GM12878 (cell line): ENCODE data around the gene GBGT1. TPM values are rescaled to one million over a fixed set of nuclear protein-coding genes. Genes with fewer than 3 reads are reported as not detected.

Experiments
- ATAC-seq: fragments of 200-7000 bp; cut with Tn5 transposase; 3 replicates; pipeline ENCODE4 v1.9.1; 2020; ENCODE audit warnings: mild to moderate bottlenecking, moderate library complexity
- BruUV-seq: library from RNA; stranded (reverse); fragments of 400-500 nt; replicated peaks from 2 replicates; lab custom pipeline; 2021; lab: Mats Ljungman, UMichigan
- CTCF ChIA-PET: fragments of 300-600 bp; sonication (Branson Sonifier 250); formaldehyde crosslinking; extraction: SDS; loops from one replicate; lab custom pipeline; 2021; ENCODE audit warnings: inconsistent platforms; lab: Yijun Ruan, JAX
- POLR2A ChIA-PET: fragments of 350-600 bp; formaldehyde crosslinking; extraction: SDS; loops from one replicate; lab custom pipeline; 2021; ENCODE audit warnings: inconsistent platforms; lab: Charles Lee
- RAD21 ChIA-PET: fragments of 300-600 bp; sonication (Branson Sonifier 250); formaldehyde crosslinking; loops from one replicate; lab custom pipeline; 2023; ENCODE audit warnings: antibody characterized with exemption; ENCODE audit not compliant: unreplicated experiment; lab: Charles Lee
- SMC1A ChIA-PET: fragments of 300-600 bp; sonication (Branson Sonifier 250); formaldehyde crosslinking; loops from one replicate; lab custom pipeline; 2023; ENCODE audit not compliant: unreplicated experiment, uncharacterized antibody; lab: Charles Lee
- DNase-seq: peaks from one replicate; pipeline ENCODE4 v3.0.0-alpha.2; 2011; ENCODE audit warnings: low read depth, low spot score
- FAIRE-seq: peaks from 3 replicates; lab custom pipeline; 2011; peaks lifted over from hg19 to GRCh38; lab: Jason Lieb, UNC
- H2AFZ ChIP-seq: 2 replicates; pipeline ENCODE4 v1.6.0; 2011; ENCODE audit warnings: low read depth, low read length, control low read depth; ENCODE audit not compliant: control insufficient read depth
- H3K27ac ChIP-seq: 2 replicates; pipeline ENCODE4 v1.5.1; 2011; ENCODE audit warnings: control low read depth; ENCODE audit not compliant: control insufficient read depth, insufficient read depth
- H3K27me3 ChIP-seq, 2 experiments: replicated peaks in 1 of 2; 2 replicates each; pipeline versions ENCODE4 v1.6.0 to v1.6.1; 2011; ENCODE audit warnings: low read length in 1 of 2; ENCODE audit not compliant: control insufficient read depth in 2 of 2, insufficient read depth in 2 of 2
- H3K36me3 ChIP-seq, 2 experiments: 2 replicates each; pipeline ENCODE4 v1.5.1; 2011; ENCODE audit warnings: low read length in 1 of 2; ENCODE audit not compliant: control insufficient read depth in 2 of 2, insufficient read depth in 2 of 2
- H3K4me1 ChIP-seq: 2 replicates; pipeline ENCODE4 v1.6.1; 2011; ENCODE audit warnings: mild to moderate bottlenecking, low read length, moderate library complexity, mixed read lengths; ENCODE audit not compliant: control insufficient read depth, insufficient read depth
- H3K4me2 ChIP-seq: 2 replicates; pipeline ENCODE4 v1.6.0; 2011; ENCODE audit warnings: control low read depth; ENCODE audit not compliant: control insufficient read depth, insufficient read depth
- H3K4me3 ChIP-seq: fragments of 200-600 bp; sonication (generic); 2 replicates; pipeline ENCODE4 v1.5.1; 2016
- H3K79me2 ChIP-seq: 2 replicates; pipeline ENCODE4 v1.6.0; 2011; ENCODE audit warnings: low read length; ENCODE audit not compliant: control insufficient read depth, insufficient read depth
- H3K9ac ChIP-seq: 2 replicates; pipeline ENCODE4 v1.8.0; 2011; ENCODE audit warnings: low read length, control low read depth, mixed read lengths; ENCODE audit not compliant: control insufficient read depth, insufficient read depth
- H3K9me3 ChIP-seq: replicated peaks from 3 replicates; pipeline ENCODE4 v1.5.1; 2011; ENCODE audit warnings: mild to moderate bottlenecking, low read length; ENCODE audit not compliant: control insufficient read depth, insufficient read depth
- H4K20me1 ChIP-seq: 2 replicates; pipeline ENCODE4 v1.6.0; 2011; ENCODE audit not compliant: control insufficient read depth, insufficient read depth
- BRCA1 ChIP-seq: IDR thresholded peaks from 2 replicates; pipeline ENCODE4 v1.6.1; 2011; ENCODE audit warnings: low read depth, low read length, improper control_type of control experiment
- EED ChIP-seq: sonication (generic); IDR thresholded peaks from 2 replicates; pipeline ENCODE4 v1.6.1; 2016; ENCODE audit warnings: antibody characterized with exemption, low read depth
- EGR1 ChIP-seq, 2 experiments: IDR thresholded peaks; 1 replicate in 1 of 2; 2 replicates in 1 of 2; pipeline ENCODE4 v1.6.1; 2011 to 2012; ENCODE audit warnings: low read depth in 2 of 2, low read length in 2 of 2, borderline replicate concordance in 1 of 2, mild to moderate bottlenecking in 1 of 2, moderate library complexity in 1 of 2
- NFIC ChIP-seq: IDR thresholded peaks from 2 replicates; pipeline ENCODE4 v1.6.1; 2012; ENCODE audit warnings: low read depth, mild to moderate bottlenecking, inconsistent platforms, low read length, moderate library complexity
- NFYA ChIP-seq: IDR thresholded peaks from 2 replicates; pipeline ENCODE4 v1.6.1; 2011; ENCODE audit warnings: low read depth, mild to moderate bottlenecking, low read length, improper control_type of control experiment, borderline replicate concordance
- RAD21 ChIP-seq: IDR thresholded peaks from 2 replicates; pipeline ENCODE4 v1.6.1; 2011; ENCODE audit warnings: mild to moderate bottlenecking, low read depth, low read length, moderate library complexity; ENCODE audit not compliant: insufficient read depth
- RBBP5 ChIP-seq: fragments of 200-600 bp; sonication (generic); conservative IDR thresholded peaks from 2 replicates; pipeline ENCODE4 v1.6.1; 2016
- RELA ChIP-seq: fragments of 450-650 bp; IDR thresholded peaks from 2 replicates; pipeline ENCODE4 v1.8.0; 2014; ENCODE audit warnings: borderline replicate concordance; ENCODE audit not compliant: partially characterized antibody
- SMAD5 ChIP-seq: IDR thresholded peaks from 2 replicates; pipeline ENCODE4 v1.6.1; 2016; ENCODE audit warnings: antibody characterized with exemption, low read depth
- SREBF2 ChIP-seq: IDR thresholded peaks from 2 replicates; pipeline ENCODE4 v1.6.1; 2012; ENCODE audit warnings: mild to moderate bottlenecking, low read length
- TCF3 ChIP-seq: IDR thresholded peaks from 2 replicates; pipeline ENCODE4 v1.6.1; 2012; ENCODE audit warnings: low read depth, mild to moderate bottlenecking, low read length, borderline replicate concordance; ENCODE audit not compliant: insufficient read depth
- WGBS: methylation state at CpG from one replicate; pipeline ENCODE4 v1.1.6; 2016; ENCODE audit warnings: low lambda C conversion rate; ENCODE audit not compliant: insufficient replicate concordance, insufficient coverage; ENCODE audit errors: missing lambda C conversion rate; 5-methylcytosine and 5-hydroxymethylcytosine counted together
- in situ Hi-C: fragments of 300-500 bp; cut with MboI; formaldehyde crosslinking; loops from 9 replicates; pipeline ENCODE4 v1.14.3; 2018; ENCODE audit warnings: mixed read lengths
- intact Hi-C: fragments of 100-400 bp; cut with micrococcal nuclease; formaldehyde crosslinking; loops from one replicate; pipeline ENCODE4 v1.14.2; 2022; ENCODE audit not compliant: unreplicated experiment
- polyA plus RNA-seq, 11 experiments: library from polyadenylated mRNA; depleted of rRNA in 4 of 11; unstranded in 6 of 11; stranded (reverse) in 5 of 11; fragments of >200 nt; fragmentation: Nextera tagmentation in 4 of 11; fragmentation: Illumina TruSeq in 1 of 11; extraction: Ambion mirVana in 4 of 11; extraction: Trizol in 1 of 11; gene quantifications; 1 replicate in 1 of 11; 2 replicates in 10 of 11; pipeline versions ENCODE4 v1.2.1 to v1.2.3, GENCODE V29; 2011 to 2016; ENCODE audit warnings: inconsistent platforms in 2 of 11, missing spikeins in 2 of 11, low read depth in 1 of 11
- total RNA-seq, 4 experiments: library from RNA; depleted of rRNA in 3 of 4; stranded (reverse); fragments of >200 nt in 3 of 4; fragmentation: Illumina TruSeq in 1 of 4; extraction: Trizol in 1 of 4; gene quantifications; 2 replicates each; pipeline versions ENCODE4 v1.2.1 to v1.2.3, GENCODE V29; 2013 to 2021
- TF ChIP-seq, protein P1 (sequence below): IDR thresholded peaks from 2 replicates; pipeline ENCODE4 v1.6.1; 2012; ENCODE audit warnings: low read depth, low read length, improper control_type of control experiment
- TF ChIP-seq, protein P2 (sequence below): fragments of 450-650 bp; IDR thresholded peaks from 2 replicates; pipeline ENCODE4 v1.6.1; 2017; ENCODE audit warnings: mild to moderate bottlenecking

GBGT1 gene
- total and polyA plus RNA-seq, 10 of the 15 experiments (the other 5 are each of a cell fraction or from before 2014, with no cell fraction given) = 0.08 to 1.9 (median 0.49) TPM

DNA sequence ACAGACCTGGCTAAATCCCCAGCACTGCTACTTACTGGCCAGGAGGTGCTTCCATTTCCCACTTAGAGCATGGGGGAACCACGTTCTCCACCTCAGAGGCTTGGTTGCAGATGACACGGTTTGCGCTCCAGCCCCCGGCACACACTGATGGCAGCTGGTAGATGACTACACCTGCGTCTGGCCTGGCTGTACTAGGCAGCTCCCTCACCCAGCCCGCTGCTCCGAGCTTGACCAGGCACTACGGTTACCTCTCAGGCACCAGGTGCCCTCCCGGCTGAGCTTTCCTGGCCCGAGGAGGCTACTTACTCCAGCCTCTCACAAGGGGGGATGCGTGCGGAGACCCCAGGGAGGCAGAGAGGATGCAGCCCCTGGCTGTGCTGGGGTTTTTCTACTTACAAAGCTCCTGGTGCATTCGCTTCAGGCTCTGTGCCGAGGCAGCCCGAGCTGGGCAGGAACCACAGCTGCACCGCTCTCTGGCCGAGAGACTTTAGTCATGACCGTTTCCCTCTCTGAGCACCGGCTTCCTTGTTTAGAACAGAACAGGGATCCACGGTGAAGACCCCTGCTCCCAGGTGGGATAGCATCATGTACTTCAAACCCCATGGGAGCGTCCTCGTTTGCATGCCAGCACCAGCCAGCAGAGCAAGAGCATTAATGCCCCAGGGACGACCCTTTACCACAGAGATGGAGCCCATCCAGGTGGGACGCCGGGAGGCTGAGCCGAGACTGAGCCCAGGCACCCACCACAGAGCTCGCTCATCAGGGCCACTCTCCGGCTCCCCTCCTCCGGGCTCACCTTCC lies 7.6 kb upstream of the GBGT1 start:
- Histone ChIP-seq H4K20me1 (no peaks in the 10 kb centered on the region), H3K27me3 (peaks cover 4 to 13% of the 10 kb centered on the region in 2 experiments), H3K79me2 (no peaks in the 10 kb centered on the region), H3K9ac (no peak overlapping the region), H3K36me3 (no peaks in the 10 kb centered on the region), H2AFZ (no peak overlapping the region), H3K27ac (no peak overlapping the region), H3K4me1 (no peaks in the 10 kb centered on the region; the same call in 1 of the 2 replicates), H3K4me2 (no peak overlapping the region), H3K9me3 (no peaks in the 10 kb centered on the region), H3K4me3 (no peak overlapping the region)
- ChIA-PET CTCF (interaction anchor here (0.6 to 7.7 kb wide), 3 partner anchors 16 to 409 kb away, joined by 3 to 51 read pairs (median 3); no protein-coding TSS in a partner anchor), POLR2A (interaction anchor here (0.6 kb wide), 1 partner anchor 160 kb away, joined by 3 read pairs; no protein-coding TSS in a partner anchor), RAD21 (no interaction called here), SMC1A (no interaction called here)
- TF ChIP-seq, protein P1, sequence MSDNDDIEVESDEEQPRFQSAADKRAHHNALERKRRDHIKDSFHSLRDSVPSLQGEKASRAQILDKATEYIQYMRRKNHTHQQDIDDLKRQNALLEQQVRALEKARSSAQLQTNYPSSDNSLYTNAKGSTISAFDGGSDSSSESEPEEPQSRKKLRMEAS = no peak
- TF ChIP-seq RAD21 (no peak), EGR1 (IDR thresholded peaks at IDR 0.05; ENCODE audit: borderline replicate concordance in 1 of 2, low read depth in 2 of 2, low read length in 2 of 2) (no peak), RBBP5 (no peak)
- in situ Hi-C loops = no loop called here
- BruUV-seq = no TSS peak
- DNase-seq = no peak
- no peak for FAIRE-seq
- peak; percentile 41; the same call in 2 of the 3 replicates for ATAC-seq
- intact Hi-C loops = no loop called here
- 4% methylated on average over 29 of the region's 29 CpGs for WGBS

DNA sequence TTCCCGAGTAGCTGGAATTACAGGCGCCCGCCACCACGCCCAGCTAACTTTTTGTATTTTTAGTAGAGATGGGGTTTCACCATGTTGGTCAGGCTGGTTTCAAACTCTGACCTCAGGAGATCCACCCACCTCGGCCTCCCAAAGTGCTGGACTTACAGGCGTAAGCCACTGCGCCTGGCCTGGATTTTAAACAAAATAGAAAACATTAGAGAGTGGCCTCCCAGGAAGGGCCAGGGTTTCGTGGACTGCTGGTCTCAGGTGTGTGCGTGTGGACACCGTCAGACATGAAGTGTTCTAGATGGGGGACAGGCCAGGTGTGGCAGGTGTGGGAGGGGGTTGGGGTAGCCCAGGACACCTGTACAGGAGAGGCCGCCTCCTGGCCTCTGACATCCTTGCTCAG lies 7.0 kb upstream of the GBGT1 start:
- no peak overlapping the region for H3K4me2 ChIP-seq
- FAIRE-seq = no peak
- no TSS peak for BruUV-seq
- intact Hi-C loops = no loop called here
- no peak for ATAC-seq
- ChIA-PET POLR2A (interaction anchor here (0.6 kb wide), 1 partner anchor 159 kb away, joined by 3 read pairs; no protein-coding TSS in a partner anchor), CTCF (interaction anchor here (0.6 to 1.2 kb wide), 4 partner anchors 11 to 155 kb away, joined by 3 to 5 read pairs (median 4); no protein-coding TSS in a partner anchor), RAD21 (no interaction called here), SMC1A (no interaction called here)
- no peak for DNase-seq
- H4K20me1 ChIP-seq = no peaks in the 10 kb centered on the region
- no peak overlapping the region for H3K4me3 ChIP-seq
- no peak overlapping the region for H2AFZ ChIP-seq
- peaks cover 4 to 13% of the 10 kb centered on the region in 2 experiments for H3K27me3 ChIP-seq
- WGBS = 40% methylated on average over 11 of the region's 11 CpGs
- H3K9me3 ChIP-seq = no peaks in the 10 kb centered on the region
- H3K27ac ChIP-seq = no peak overlapping the region
- no peaks in the 10 kb centered on the region for H3K36me3 ChIP-seq
- H3K4me1 ChIP-seq = no peaks in the 10 kb centered on the region; the same call in 1 of the 2 replicates
- no peak overlapping the region for H3K9ac ChIP-seq
- no peaks in the 10 kb centered on the region for H3K79me2 ChIP-seq
- in situ Hi-C loops = no loop called here
- TF ChIP-seq TCF3 (no peak), EED (no peak), NFIC (no peak), RELA (no peak), SMAD5 (no peak), BRCA1 (no peak), SREBF2 (no peak), NFYA (no peak)
- TF ChIP-seq, protein P2, sequence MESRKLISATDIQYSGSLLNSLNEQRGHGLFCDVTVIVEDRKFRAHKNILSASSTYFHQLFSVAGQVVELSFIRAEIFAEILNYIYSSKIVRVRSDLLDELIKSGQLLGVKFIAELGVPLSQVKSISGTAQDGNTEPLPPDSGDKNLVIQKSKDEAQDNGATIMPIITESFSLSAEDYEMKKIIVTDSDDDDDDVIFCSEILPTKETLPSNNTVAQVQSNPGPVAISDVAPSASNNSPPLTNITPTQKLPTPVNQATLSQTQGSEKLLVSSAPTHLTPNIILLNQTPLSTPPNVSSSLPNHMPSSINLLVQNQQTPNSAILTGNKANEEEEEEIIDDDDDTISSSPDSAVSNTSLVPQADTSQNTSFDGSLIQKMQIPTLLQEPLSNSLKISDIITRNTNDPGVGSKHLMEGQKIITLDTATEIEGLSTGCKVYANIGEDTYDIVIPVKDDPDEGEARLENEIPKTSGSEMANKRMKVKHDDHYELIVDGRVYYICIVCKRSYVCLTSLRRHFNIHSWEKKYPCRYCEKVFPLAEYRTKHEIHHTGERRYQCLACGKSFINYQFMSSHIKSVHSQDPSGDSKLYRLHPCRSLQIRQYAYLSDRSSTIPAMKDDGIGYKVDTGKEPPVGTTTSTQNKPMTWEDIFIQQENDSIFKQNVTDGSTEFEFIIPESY = no peak
